ENCODE data around the gene CHGA.

GRCh38 chr14:92924247-92924646 is 1.3 kb downstream of the CHGA start:
- TF ChIP-seq CTCF (IDR thresholded peaks at IDR 0.05; ENCODE audit: borderline replicate concordance, extremely low read depth, low read length, poor library complexity, severe bottlenecking) (no peak), EZH2 (IDR thresholded peaks at IDR 0.05; ENCODE audit: borderline replicate concordance, low read depth, low read length, severe bottlenecking) (no peak)

All from DND-41 (cell line).